ENCODE results near the gene FBXO3. TPM values are rescaled to one million over a fixed set of nuclear protein-coding genes. Genes with fewer than 3 reads are reported as not detected.

Gene FBXO3
- total and polyA plus RNA-seq, 4 donors: 60.6 to 73.9 (median 68.4) TPM

GRCh38 chr11:33692013-33692504, 82.3 kb downstream of the FBXO3 start:
- H3K4me3 ChIP-seq (ENCODE audit: low read depth, low read length): no peak overlapping the region
- peak; percentile 63 to 95 (median 72) for DNase-seq (ENCODE audit: low read depth in 4 of 6, low spot score in 6 of 6)
- no peaks in the 10 kb centered on the region for H3K36me3 ChIP-seq (ENCODE audit: control insufficient read depth, insufficient read depth, low read length)
- peak overlapping the region; percentile 80 for H3K27ac ChIP-seq (ENCODE audit: low read depth, low read length)
- H3K27me3 ChIP-seq (ENCODE audit: control insufficient read depth, insufficient read depth, low read length): peaks cover 5% of the 10 kb centered on the region
- 11% methylated on average over 7 of the region's 9 CpGs for WGBS (ENCODE audit: insufficient coverage)
- H3K4me1 ChIP-seq (ENCODE audit: control insufficient read depth, insufficient read depth, low read length): peaks cover 40% of the 10 kb centered on the region
- H3K9me3 ChIP-seq (ENCODE audit: control insufficient read depth, insufficient read depth, low read length): no peaks in the 10 kb centered on the region

- Histone ChIP-seq H3K4me3 (ENCODE audit: low read depth, low read length) (no peak overlapping the region), H3K4me1 (ENCODE audit: control insufficient read depth, insufficient read depth, low read length) (peaks cover 38% of the 10 kb centered on the region), H3K9me3 (ENCODE audit: control insufficient read depth, insufficient read depth, low read length) (no peaks in the 10 kb centered on the region), H3K36me3 (ENCODE audit: control insufficient read depth, insufficient read depth, low read length) (no peaks in the 10 kb centered on the region), H3K27me3 (ENCODE audit: control insufficient read depth, insufficient read depth, low read length) (peaks cover under 1% of the 10 kb centered on the region), H3K27ac (ENCODE audit: low read depth, low read length) (peak overlapping the region; percentile 80)
- no peak for DNase-seq (ENCODE audit: low read depth in 4 of 6, low spot score in 6 of 6)
- WGBS (ENCODE audit: insufficient coverage): no CpG with 5 or more reads among the region's 6 CpGs
Measured at GRCh38 chr11:33691066-33691864, 83.1 kb downstream of the FBXO3 start.

Other genes starting within 250 kb of the FBXO3 start
- gene C11orf91, start 73.7 kb downstream of the FBXO3 start, total RNA-seq: not detected
- not detected for gene C11orf91, start 73.7 kb downstream of the FBXO3 start, polyA plus RNA-seq (ENCODE audit: insufficient read length in 2 of 2)
- gene CD59, start 38.1 kb downstream of the FBXO3 start, total RNA-seq: 100 to 1,000 TPM; 157 to 326 TPM
- gene CD59, start 38.1 kb downstream of the FBXO3 start, polyA plus RNA-seq (ENCODE audit: insufficient read length in 2 of 2): 100 to 1,000 TPM; 123 to 161 TPM
- gene LMO2, start 117.6 kb upstream of the FBXO3 start, total RNA-seq: 10 to 100 TPM; 22.3 to 72.7 TPM
- 10 to 100 TPM; 52.5 to 60.0 TPM for gene LMO2, start 117.6 kb upstream of the FBXO3 start, polyA plus RNA-seq (ENCODE audit: insufficient read length in 2 of 2)